ENCODE results near the gene UTF1.

Gene UTF1

GRCh38 chr10:133189726-133190125 lies 40.3 kb upstream of the UTF1 start:
- no peak for DNase-seq
- TF ChIP-seq POLR2A (IDR thresholded peaks at IDR 0.05; ENCODE audit: low read length) (no peak), GATA1 (IDR thresholded peaks at IDR 0.05; ENCODE audit: low read depth, low read length) (no peak)

- DNase-seq = no peak
- TF ChIP-seq POLR2A (IDR thresholded peaks at IDR 0.05; ENCODE audit: low read length) (no peak), GATA1 (IDR thresholded peaks at IDR 0.05; ENCODE audit: low read depth, low read length) (no peak)
These were observed 39.8 kb upstream of the UTF1 start for GRCh38 chr10:133190225-133190624.

DNA sequence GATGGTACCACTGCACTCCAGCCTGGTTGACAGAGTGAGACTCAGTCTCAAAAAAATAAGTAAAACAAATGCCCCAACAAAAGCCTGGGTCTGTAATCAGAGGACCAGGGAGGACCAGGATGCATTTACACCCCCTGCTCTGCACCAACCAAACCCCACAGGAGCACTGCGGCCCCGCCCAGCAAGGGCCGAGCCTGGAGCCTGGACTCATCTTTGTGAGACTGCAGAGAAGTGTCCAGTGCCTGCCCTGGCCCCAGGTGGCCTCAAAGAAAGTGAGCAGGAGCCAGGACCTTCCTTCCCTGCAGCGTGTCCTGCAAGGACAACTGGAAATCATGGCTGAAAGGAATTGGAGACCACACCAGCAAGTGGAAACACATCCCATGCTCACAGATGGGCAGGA lies 38.4 kb upstream of the UTF1 start:
- no peak for TF ChIP-seq POLR2A (IDR thresholded peaks at IDR 0.05; ENCODE audit: low read length)
- no peak for TF ChIP-seq GATA1 (IDR thresholded peaks at IDR 0.05; ENCODE audit: low read depth, low read length)
- no peak for DNase-seq

GRCh38 chr10:133194151-133194550 lies 35.9 kb upstream of the UTF1 start:
- DNase-seq = no peak
- TF ChIP-seq POLR2A (IDR thresholded peaks at IDR 0.05; ENCODE audit: low read length) = no peak
- no peak for TF ChIP-seq GATA1 (IDR thresholded peaks at IDR 0.05; ENCODE audit: low read depth, low read length)

DNA sequence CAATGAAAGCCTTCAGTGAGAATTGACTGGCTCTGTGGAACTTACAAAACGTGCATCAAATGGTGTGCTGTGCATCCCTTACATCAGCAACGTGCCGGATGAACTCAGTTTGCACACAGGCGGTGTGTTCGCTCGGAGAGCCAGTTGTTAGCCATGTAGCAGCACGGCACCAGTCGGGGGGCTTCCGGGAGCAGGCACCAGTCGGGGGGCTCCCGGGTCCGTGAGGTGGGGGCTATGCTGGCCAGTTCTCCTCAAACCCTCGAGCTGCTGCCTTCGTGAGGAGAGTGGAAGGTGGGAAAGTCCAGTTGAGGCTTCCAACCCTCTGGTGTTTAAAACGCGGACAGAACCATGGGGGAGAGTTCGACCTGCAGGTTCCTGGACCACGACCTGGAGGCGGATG lies 34.9 kb upstream of the UTF1 start:
- no peak for DNase-seq
- TF ChIP-seq GATA1 (IDR thresholded peaks at IDR 0.05; ENCODE audit: low read depth, low read length) (no peak), POLR2A (IDR thresholded peaks at IDR 0.05; ENCODE audit: low read length) (no peak)

DNA sequence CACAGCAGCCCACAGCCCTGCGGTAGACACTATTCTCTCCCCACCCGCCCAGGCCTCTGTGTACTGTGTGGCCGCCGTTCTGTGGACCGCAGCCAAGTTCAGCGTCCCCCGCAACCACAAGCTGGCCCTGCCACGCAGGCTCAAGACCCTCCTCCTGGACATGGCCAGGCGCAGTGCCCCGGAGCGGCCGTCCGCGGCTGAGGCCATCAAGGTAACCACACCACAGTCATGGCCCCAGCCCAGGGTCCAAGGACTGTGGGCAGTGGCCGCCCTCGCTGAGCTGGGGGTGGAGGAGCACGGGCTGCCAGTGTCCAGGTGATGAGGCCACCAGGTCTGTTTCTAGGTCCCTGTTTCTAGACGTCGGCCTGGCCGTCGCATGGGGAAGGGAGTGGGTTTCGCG lies 34.4 kb upstream of the UTF1 start:
- TF ChIP-seq GATA1 (IDR thresholded peaks at IDR 0.05; ENCODE audit: low read depth, low read length) = no peak
- no peak for TF ChIP-seq POLR2A (IDR thresholded peaks at IDR 0.05; ENCODE audit: low read length)
- DNase-seq = no peak

DNA sequence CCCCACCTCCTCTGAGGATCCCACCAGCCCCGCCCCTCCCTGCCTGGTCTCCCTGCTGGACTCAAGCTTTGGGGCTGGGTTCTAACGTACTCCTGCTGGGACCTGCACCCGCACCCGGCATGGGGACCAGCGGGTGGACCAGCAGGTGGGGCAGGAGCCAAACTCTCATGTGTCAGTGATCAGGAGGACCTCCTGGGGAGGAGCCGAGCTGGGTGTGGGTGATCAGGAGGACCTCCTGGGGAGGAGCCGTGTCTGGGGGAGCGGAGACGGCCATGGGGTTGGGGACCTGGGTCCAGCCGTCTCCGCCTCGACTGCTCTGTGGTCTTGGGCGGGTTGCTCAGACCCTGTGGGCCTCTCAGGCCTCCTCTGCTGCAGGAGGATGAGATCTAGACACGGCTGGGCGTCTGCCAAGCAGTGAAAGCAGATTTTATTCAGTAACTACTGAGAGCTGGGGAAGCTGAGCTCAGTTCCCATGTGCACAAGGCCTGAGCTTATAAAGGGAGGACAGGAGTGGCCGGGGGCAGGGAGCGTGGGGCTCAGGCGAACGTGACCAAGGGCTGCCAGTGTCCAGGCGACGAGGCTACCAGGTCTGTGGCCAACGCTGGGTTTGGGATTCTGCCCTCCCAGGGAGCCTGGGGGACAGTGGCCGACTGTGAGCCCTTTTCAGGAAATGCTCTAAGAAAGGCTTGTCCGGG lies 33.6 kb upstream of the UTF1 start:
- no peak for DNase-seq
- TF ChIP-seq POLR2A (IDR thresholded peaks at IDR 0.05; ENCODE audit: low read length) (no peak), GATA1 (IDR thresholded peaks at IDR 0.05; ENCODE audit: low read depth, low read length) (no peak)

DNA sequence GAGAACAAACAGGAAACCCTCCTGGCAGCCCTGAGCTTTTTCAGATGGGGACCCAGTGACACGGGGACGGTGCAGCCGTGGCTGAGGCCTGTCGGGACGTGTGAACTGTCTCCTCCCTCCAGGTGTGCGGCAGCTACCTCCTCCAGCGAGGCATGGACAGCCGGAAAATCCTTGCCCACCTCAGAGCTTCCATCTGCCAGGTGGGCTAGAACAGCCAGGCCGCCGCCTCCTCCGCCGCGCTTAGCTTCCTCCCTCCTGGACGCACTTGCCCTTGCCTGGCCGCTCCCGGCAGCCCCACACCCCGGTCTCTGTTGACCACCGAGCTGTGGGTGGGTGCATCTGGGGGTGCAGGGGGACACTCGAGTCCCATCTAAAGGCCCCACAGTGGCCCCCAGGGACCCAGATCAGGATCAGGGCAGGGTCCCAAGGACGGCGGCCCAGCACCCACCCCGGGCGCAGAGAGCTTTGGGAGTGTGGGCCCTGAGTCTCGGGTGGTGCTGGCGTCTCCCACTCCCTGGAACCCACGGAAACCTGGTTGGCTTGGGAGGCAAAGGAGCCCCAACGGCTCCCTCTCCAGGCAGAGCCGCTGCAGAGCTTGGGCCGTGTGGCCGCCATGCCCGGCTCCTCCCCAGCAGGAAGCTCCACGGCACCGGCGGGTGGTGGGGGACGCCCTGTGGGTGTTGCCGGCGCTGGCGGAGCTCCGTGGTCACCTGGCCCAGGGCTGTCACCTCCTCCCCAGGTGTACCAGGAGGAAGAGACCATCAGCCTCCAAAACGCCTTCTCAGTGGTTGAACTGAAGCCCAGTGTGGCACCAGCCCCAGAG lies 32.9 kb upstream of the UTF1 start:
- DNase-seq = no peak
- TF ChIP-seq POLR2A (IDR thresholded peaks at IDR 0.05; ENCODE audit: low read length) (no peak), GATA1 (IDR thresholded peaks at IDR 0.05; ENCODE audit: low read depth, low read length) (no peak)

- no peak for TF ChIP-seq POLR2A (IDR thresholded peaks at IDR 0.05; ENCODE audit: low read length)
- no peak for TF ChIP-seq GATA1 (IDR thresholded peaks at IDR 0.05; ENCODE audit: low read depth, low read length)
- DNase-seq = no peak
These were observed 32.2 kb upstream of the UTF1 start for GRCh38 chr10:133197786-133198185.

- no peak for TF ChIP-seq POLR2A (IDR thresholded peaks at IDR 0.05; ENCODE audit: low read length)
- TF ChIP-seq GATA1 (IDR thresholded peaks at IDR 0.05; ENCODE audit: low read depth, low read length) = no peak
- DNase-seq = no peak
These were observed 31.8 kb upstream of the UTF1 start for GRCh38 chr10:133198206-133198605.

- TF ChIP-seq GATA1 (IDR thresholded peaks at IDR 0.05; ENCODE audit: low read depth, low read length) (no peak), POLR2A (IDR thresholded peaks at IDR 0.05; ENCODE audit: low read length) (no peak)
These were observed 31.2 kb upstream of the UTF1 start for GRCh38 chr10:133198621-133199487.

GRCh38 chr10:133199488-133199885 lies 30.5 kb upstream of the UTF1 start:
- no peak for TF ChIP-seq GATA1 (IDR thresholded peaks at IDR 0.05; ENCODE audit: low read depth, low read length)
- TF ChIP-seq POLR2A (IDR thresholded peaks at IDR 0.05; ENCODE audit: low read length) = no peak
- DNase-seq = no peak

More at GRCh38 chr10:133198621-133199487, 31.2 kb upstream of the UTF1 start:
- DNase-seq = no peak

DNA sequence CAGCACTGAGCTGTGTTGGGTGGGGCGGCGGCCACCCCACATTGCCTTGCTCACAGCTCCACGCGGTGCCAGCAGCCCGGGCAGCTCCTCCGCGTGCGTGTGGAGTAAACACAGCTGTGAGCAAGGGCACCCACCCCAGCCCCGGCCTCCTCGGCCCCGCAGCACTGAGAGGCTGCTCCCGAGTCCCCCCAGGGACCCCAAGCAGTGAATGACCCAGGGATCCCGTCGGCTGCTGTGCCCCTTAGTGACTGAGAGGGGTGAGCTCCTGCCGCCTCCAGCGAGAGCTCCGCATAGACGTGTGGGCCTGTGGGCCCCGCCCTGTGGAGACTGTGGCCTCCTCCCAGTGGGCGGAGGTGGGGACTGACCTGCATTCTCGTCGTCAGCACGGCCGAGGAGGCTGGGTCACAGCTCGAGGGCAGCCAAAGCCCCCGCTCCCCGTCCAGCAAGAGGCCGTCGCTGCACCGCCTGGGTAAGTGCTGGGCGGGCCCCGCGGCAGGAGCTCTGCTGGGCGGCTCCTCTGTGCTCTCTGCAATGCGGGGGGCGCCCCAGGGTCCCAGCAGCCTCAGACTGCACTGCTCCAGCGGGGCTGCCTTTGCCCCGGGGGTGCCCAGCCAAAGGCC lies 29.9 kb upstream of the UTF1 start:
- DNase-seq = no peak
- TF ChIP-seq GATA1 (IDR thresholded peaks at IDR 0.05; ENCODE audit: low read depth, low read length) = no peak
- no peak for TF ChIP-seq POLR2A (IDR thresholded peaks at IDR 0.05; ENCODE audit: low read length)

Data from erythroblast (primary cell).